Peyer's patch (tissue), 4 donors: Measurements from ENCODE around the gene ZNF691. TPM values are rescaled to one million over a fixed set of nuclear protein-coding genes. Genes with fewer than 3 reads are reported as not detected.

Source experiments
- DNase-seq, 3 donors: peaks; one replicate each; pipeline ENCODE4 v3.0.0-alpha.2; 2017 to 2019
- H3K27ac ChIP-seq, 4 donors: fragments of 200-600 bp; sonication (generic); one replicate each; pipeline ENCODE4 v1.5.1; 2016 to 2019
- H3K27me3 ChIP-seq, 2 donors: fragments of 200-600 bp; sonication (generic); one replicate each; pipeline ENCODE4 v1.5.1; 2019
- H3K36me3 ChIP-seq, 3 donors: fragments of 200-600 bp; sonication (generic); one replicate each; pipeline ENCODE4 v1.5.1; 2016 to 2019
- H3K4me1 ChIP-seq, 4 donors: fragments of 200-600 bp; sonication (generic); one replicate each; pipeline ENCODE4 v1.5.1; 2016 to 2019
- H3K4me3 ChIP-seq, 4 donors: fragments of 200-600 bp; sonication (generic); 1 replicate in 3 of 4; 2 replicates in 1 of 4; pipeline ENCODE4 v1.5.1; 2016 to 2019; ENCODE audit warnings: mild to moderate bottlenecking in 1 of 4
- H3K9me3 ChIP-seq, 4 donors: fragments of 200-600 bp; sonication (generic); one replicate each; pipeline ENCODE4 v1.5.1; 2016 to 2019; ENCODE audit warnings: mild to moderate bottlenecking in 1 of 4
- POLR2A ChIP-seq, 2 donors: fragments of 450-650 bp; IDR thresholded peaks; one replicate each; pipeline ENCODE4 v1.5.1; 2017; ENCODE audit warnings: antibody characterized with exemption in 2 of 2, mild to moderate bottlenecking in 2 of 2, moderate library complexity in 2 of 2
- total RNA-seq, 4 donors: library from RNA; depleted of rRNA; stranded (reverse); fragments of >200 nt; gene quantifications; one replicate each; pipeline ENCODE4 v1.1.0, GENCODE V29; 2016
- TF ChIP-seq, protein P1 (sequence below), 6 experiments: fragments of 450-650 bp in 4 of 6; fragments of 200-600 bp in 2 of 6; sonication (generic) in 1 of 6; IDR thresholded peaks; one replicate each; pipeline ENCODE4 v1.5.1; 2017 to 2019; ENCODE audit warnings: antibody characterized with exemption in 6 of 6, mild to moderate bottlenecking in 3 of 6, moderate library complexity in 1 of 6

The ZNF691 gene
- total RNA-seq, 4 donors from 2014 or later, result 3.3 to 19.0 (median 10.8) TPM

DNA sequence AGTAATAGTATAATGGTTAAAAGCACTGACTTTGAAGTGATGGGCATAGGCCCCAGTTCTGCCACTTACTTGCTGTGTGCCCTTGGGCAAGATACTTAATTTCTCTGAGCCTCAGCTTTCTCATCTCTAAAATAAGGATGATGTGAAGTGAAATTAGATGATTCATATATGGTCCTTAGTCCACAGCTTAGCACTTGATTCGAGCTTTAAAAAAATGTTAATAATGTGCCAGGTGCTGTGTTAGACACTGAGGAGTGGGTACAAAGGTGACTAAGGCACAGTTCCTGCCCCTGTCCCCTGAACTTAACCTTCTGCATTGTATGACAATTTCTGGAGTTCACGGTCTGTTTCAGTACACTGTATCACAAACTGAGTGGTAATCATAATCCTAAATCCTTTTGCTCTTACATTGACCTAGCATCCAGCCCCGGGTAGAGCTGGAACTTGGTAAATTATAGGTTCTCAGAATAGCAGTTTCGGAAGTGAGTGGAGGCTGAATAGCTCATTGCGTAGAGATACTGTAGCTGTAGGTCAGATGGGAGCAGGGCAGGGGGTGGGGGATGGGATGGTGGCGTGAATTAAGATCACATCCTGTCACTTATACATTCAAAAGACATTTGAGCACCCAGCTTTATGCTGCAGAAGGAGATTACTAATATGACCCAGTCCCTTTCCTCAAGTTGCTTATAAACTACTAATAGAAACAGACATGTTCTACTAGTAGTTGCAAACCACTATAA, 1.5 kb downstream of the ZNF691 start:
- Histone ChIP-seq H3K9me3 (no peaks in the 10 kb centered on the region), H3K27me3 (no peaks in the 10 kb centered on the region), H3K4me3 (no peak overlapping the region), H3K27ac (no peak overlapping the region), H3K36me3 (peaks cover 0 to 11% (median 0%) of the 10 kb centered on the region in 3 donors), H3K4me1 (peaks cover 0 to 17% (median 9%) of the 10 kb centered on the region in 4 donors)
- TF ChIP-seq, protein P1, sequence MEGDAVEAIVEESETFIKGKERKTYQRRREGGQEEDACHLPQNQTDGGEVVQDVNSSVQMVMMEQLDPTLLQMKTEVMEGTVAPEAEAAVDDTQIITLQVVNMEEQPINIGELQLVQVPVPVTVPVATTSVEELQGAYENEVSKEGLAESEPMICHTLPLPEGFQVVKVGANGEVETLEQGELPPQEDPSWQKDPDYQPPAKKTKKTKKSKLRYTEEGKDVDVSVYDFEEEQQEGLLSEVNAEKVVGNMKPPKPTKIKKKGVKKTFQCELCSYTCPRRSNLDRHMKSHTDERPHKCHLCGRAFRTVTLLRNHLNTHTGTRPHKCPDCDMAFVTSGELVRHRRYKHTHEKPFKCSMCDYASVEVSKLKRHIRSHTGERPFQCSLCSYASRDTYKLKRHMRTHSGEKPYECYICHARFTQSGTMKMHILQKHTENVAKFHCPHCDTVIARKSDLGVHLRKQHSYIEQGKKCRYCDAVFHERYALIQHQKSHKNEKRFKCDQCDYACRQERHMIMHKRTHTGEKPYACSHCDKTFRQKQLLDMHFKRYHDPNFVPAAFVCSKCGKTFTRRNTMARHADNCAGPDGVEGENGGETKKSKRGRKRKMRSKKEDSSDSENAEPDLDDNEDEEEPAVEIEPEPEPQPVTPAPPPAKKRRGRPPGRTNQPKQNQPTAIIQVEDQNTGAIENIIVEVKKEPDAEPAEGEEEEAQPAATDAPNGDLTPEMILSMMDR (IDR thresholded peaks at IDR 0.05), result no peak
- no peak for TF ChIP-seq POLR2A (IDR thresholded peaks at IDR 0.05)
- no peak for DNase-seq

DNA sequence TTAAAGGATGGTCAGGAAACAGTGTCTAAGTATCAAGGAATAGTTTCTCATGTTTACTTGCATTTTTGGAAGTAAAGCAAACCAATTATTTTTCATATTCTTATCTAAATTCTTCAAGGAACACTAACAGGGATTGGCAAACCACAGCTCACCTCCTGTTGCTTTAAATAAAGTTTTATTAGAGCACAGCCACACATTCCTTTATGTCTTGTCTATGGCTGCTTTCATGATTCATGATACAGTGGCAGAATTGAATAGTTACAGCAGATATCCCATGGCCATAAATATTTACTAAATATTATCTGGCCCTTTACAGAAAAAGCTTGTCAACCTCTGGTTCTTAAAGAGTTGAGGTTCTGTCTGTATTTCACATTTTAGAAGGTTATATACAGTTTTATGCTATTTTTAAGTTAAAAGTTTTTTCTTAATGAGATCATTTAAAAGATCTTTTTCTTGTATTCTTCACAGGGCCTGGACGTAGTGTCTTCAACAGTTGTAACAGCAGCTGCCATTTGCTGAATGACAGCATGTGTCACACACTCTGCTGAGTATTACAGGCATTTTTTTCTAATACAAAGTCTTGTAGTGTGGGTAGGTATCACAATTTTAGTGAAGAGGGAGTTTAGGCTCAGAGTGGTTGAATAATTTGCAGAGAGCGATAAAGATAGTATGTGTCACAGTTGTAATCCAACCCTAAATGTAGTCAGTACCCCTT, 2.6 kb downstream of the ZNF691 start:
- TF ChIP-seq, protein P1 (IDR thresholded peaks at IDR 0.05), result no peak
- TF ChIP-seq POLR2A (IDR thresholded peaks at IDR 0.05), result no peak
- Histone ChIP-seq H3K4me3 (no peak overlapping the region), H3K36me3 (peaks cover 0 to 11% (median 0%) of the 10 kb centered on the region in 3 donors), H3K4me1 (peaks cover 0 to 17% (median 9%) of the 10 kb centered on the region in 4 donors), H3K27me3 (no peaks in the 10 kb centered on the region), H3K27ac (no peak overlapping the region), H3K9me3 (no peaks in the 10 kb centered on the region)
- DNase-seq, result no peak

DNA sequence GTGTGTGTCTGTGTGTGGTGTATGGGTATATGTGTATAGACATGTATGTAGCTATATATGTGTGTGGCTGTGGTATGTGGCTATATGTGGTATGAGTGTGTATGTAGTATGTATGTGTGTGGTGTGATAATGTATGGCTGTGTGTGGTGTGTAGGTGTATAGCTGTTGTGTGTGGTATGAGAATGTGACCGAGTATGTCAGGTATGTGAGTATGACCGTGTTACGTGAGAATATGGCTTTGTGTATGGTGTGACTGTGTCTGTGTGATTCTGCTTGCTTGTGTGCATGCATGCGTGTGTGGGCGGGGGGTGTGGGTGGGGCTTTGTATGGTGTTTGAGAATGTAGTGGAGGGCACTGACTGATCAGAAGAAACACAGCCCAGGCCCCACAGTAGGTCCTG, 3.5 kb downstream of the ZNF691 start:
- no peaks in the 10 kb centered on the region for H3K27me3 ChIP-seq
- TF ChIP-seq, protein P1 (IDR thresholded peaks at IDR 0.05), result no peak
- TF ChIP-seq POLR2A (IDR thresholded peaks at IDR 0.05), result no peak
- no peaks in the 10 kb centered on the region for H3K9me3 ChIP-seq
- peaks cover 0 to 17% (median 9%) of the 10 kb centered on the region in 4 donors for H3K4me1 ChIP-seq
- no peak overlapping the region for H3K27ac ChIP-seq
- H3K4me3 ChIP-seq, result no peak overlapping the region
- peaks cover 0 to 11% (median 0%) of the 10 kb centered on the region in 3 donors for H3K36me3 ChIP-seq
- no peak for DNase-seq

DNA sequence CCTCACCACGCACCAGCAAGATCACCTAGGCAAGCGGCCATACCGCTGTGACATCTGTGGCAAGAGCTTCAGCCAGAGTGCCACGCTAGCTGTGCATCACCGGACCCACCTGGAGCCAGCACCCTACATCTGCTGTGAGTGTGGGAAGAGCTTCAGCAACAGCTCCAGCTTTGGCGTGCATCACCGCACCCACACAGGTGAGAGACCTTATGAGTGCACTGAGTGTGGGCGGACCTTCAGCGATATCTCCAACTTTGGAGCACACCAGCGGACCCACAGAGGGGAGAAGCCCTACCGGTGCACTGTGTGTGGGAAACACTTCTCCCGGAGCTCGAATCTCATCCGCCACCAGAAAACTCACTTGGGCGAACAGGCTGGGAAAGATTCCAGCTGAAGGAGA, 5.0 kb downstream of the ZNF691 start:
- Histone ChIP-seq H3K27me3 (no peaks in the 10 kb centered on the region), H3K27ac (no peak overlapping the region), H3K4me1 (peaks cover 0 to 12% (median 6%) of the 10 kb centered on the region in 4 donors), H3K4me3 (no peak overlapping the region), H3K9me3 (no peaks in the 10 kb centered on the region), H3K36me3 (peaks cover 0 to 11% (median 0%) of the 10 kb centered on the region in 3 donors)
- no peak for TF ChIP-seq POLR2A (IDR thresholded peaks at IDR 0.05)
- TF ChIP-seq, protein P1 (IDR thresholded peaks at IDR 0.05), result no peak
- DNase-seq, result no peak

DNA sequence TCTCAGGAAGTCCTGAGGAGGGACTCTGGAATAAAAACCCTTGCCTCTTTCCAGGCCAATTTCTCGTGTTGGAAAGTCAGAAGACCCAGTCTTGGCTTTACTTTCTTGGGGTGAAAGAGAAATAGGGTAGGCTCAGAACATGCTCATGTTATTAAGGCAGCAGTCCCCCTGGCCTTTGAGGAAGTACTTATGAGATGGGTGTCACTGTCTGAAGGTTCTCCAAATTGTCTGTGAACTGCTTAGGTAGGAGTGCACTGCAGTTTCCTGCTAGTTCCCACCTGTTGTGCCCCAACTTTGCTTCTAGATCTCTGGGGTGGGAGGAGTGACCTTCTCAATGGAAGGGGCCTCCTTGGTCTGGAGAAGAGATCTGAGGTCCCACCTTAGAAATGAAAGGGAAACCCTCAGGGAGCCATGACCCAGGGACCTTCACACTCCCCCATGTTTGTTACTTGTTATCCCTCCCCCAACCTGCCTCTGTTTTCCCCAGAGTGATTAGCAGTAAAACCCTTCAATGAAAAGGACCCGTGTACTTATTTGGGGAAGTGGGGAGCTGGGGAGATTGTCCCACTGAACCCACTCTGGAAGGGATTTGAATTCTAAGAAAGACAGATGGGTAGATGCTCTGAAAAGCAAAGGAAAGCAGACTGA, 5.7 kb downstream of the ZNF691 start:
- no peaks in the 10 kb centered on the region for H3K9me3 ChIP-seq
- no peaks in the 10 kb centered on the region for H3K27me3 ChIP-seq
- peaks cover 0 to 11% (median 0%) of the 10 kb centered on the region in 3 donors for H3K36me3 ChIP-seq
- no peak overlapping the region for H3K4me3 ChIP-seq
- H3K27ac ChIP-seq, result no peak overlapping the region
- no peak for DNase-seq
- H3K4me1 ChIP-seq, result peaks cover 0 to 11% (median 6%) of the 10 kb centered on the region in 4 donors
- TF ChIP-seq, protein P1 (IDR thresholded peaks at IDR 0.05), result no peak
- no peak for TF ChIP-seq POLR2A (IDR thresholded peaks at IDR 0.05)
